H1 (cell line): Measurements from ENCODE around the gene CCDC91. TPM values are rescaled to one million over a fixed set of nuclear protein-coding genes. Genes with fewer than 3 reads are reported as not detected.

Source experiments
- CBX8 ChIP-seq: fragments of 300-800, 300-1000 bp; sonication (generic); IDR thresholded peaks from 2 replicates; pipeline ENCODE4 v1.7.1; 2016; ENCODE audit warnings: low read depth, low read length, borderline replicate concordance
- POU5F1 ChIP-seq: IDR thresholded peaks from 2 replicates; pipeline ENCODE4 v1.6.1; 2011; ENCODE audit warnings: low read depth, mild to moderate bottlenecking, low read length, moderate library complexity
- SIN3A ChIP-seq, 2 experiments: IDR thresholded peaks in 1 of 2; conservative IDR thresholded peaks in 1 of 2; 2 replicates each; pipeline ENCODE4 v1.6.1; 2011 to 2012; ENCODE audit warnings: low read length in 2 of 2, improper control_type of control experiment in 1 of 2, low read depth in 1 of 2, mild to moderate bottlenecking in 1 of 2
- TBP ChIP-seq: IDR thresholded peaks from 2 replicates; pipeline ENCODE4 v1.6.1; 2011; ENCODE audit warnings: low read depth, low read length, improper control_type of control experiment
- polyA plus RNA-seq, 7 experiments: library from polyadenylated mRNA; depleted of rRNA in 3 of 7; stranded (reverse) in 5 of 7; unstranded in 2 of 7; fragments of >200 nt in 5 of 7; fragments of 200-250 nt in 2 of 7; gene quantifications; 1 replicate in 5 of 7; 2 replicates in 1 of 7; 4 replicates in 1 of 7; pipeline versions ENCODE4 v1.2.1 to v1.2.3, GENCODE V29; 2011 to 2013; ENCODE audit warnings: missing spikeins in 2 of 7, mixed read lengths in 2 of 7
- total RNA-seq: library from RNA; stranded (reverse); fragmentation: NEBNext Ultra II Directional; extraction: Animal tissue kit (Norgen Biotek cat#: 25700); gene quantifications from 2 replicates; pipeline ENCODE4 v1.2.1, GENCODE V29; 2021
- TF ChIP-seq, protein P1 (sequence below): IDR thresholded peaks from 2 replicates; pipeline ENCODE4 v1.6.1; 2012; ENCODE audit warnings: low read length, inconsistent platforms
- TF ChIP-seq, protein P2 (sequence below): IDR thresholded peaks from 2 replicates; pipeline ENCODE4 v1.6.1; 2011; ENCODE audit warnings: low read length, improper control_type of control experiment

CCDC91 gene
- total and polyA plus RNA-seq, 2 of the 8 experiments (the other 6 are each of a cell fraction or from before 2014, with no cell fraction given), result 8.6 to 23.1 TPM

DNA sequence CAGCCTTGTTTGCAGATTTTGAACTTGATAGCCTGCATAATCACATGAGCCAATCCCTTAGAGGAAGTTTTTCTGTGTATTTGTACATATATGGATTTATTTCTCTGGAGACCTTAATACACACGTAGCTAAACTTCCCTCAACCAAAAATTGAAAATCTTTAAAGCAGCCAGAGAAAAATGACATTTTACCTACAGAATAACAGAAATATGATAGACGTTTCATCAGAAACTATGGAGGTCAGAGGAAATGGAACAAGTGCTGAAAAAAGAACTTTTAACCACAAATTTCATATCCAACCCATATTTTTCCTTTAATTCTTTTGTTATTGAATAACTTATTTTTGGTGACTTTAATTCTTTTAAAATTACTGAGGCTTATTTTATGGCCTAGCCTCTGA, 177.7 kb downstream of the CCDC91 start (continued):
- TF ChIP-seq POU5F1 (no peak), CBX8 (no peak), SIN3A (conservative IDR thresholded peaks at IDR 0.05 in 1 of 2, IDR thresholded peaks at IDR 0.05 in 1 of 2; ENCODE audit: low read depth in 1 of 2, low read length in 2 of 2) (no peak), TBP (no peak)
- TF ChIP-seq, protein P1, sequence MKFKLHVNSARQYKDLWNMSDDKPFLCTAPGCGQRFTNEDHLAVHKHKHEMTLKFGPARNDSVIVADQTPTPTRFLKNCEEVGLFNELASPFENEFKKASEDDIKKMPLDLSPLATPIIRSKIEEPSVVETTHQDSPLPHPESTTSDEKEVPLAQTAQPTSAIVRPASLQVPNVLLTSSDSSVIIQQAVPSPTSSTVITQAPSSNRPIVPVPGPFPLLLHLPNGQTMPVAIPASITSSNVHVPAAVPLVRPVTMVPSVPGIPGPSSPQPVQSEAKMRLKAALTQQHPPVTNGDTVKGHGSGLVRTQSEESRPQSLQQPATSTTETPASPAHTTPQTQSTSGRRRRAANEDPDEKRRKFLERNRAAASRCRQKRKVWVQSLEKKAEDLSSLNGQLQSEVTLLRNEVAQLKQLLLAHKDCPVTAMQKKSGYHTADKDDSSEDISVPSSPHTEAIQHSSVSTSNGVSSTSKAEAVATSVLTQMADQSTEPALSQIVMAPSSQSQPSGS, result no peak
- TF ChIP-seq, protein P2, sequence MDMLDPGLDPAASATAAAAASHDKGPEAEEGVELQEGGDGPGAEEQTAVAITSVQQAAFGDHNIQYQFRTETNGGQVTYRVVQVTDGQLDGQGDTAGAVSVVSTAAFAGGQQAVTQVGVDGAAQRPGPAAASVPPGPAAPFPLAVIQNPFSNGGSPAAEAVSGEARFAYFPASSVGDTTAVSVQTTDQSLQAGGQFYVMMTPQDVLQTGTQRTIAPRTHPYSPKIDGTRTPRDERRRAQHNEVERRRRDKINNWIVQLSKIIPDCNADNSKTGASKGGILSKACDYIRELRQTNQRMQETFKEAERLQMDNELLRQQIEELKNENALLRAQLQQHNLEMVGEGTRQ, result no peak
